Measurements from ENCODE around the gene EIPR1. TPM values are rescaled to one million over a fixed set of nuclear protein-coding genes. Genes with fewer than 3 reads are reported as not detected.

Gene EIPR1
- total RNA-seq, 1 experiment from 2014 or later, result 36.9 TPM

- Mint-ChIP-seq H3K36me3 (ENCODE audit: insufficient read depth, unreplicated experiment) (no peaks in the 10 kb centered on the region), H3K9me3 (ENCODE audit: unreplicated experiment) (no peaks in the 10 kb centered on the region), H3K4me3 (ENCODE audit: unreplicated experiment) (no peak overlapping the region), H3K27me3 (ENCODE audit: insufficient read depth, unreplicated experiment) (no peaks in the 10 kb centered on the region), H3K27ac (ENCODE audit: unreplicated experiment) (no peak overlapping the region), H3K4me1 (ENCODE audit: low read depth, unreplicated experiment) (no peaks in the 10 kb centered on the region)
- no TSS peak for BruUV-seq (replicated peaks)
- ChIA-PET POLR2A (no interaction called here), CTCF (no interaction called here)
- TF ChIP-seq CTCF (IDR thresholded peaks at IDR 0.05; ENCODE audit: insufficient read depth in 1 of 2, low read depth in 1 of 2, low read length in 1 of 2, severe bottlenecking in 1 of 2, unreplicated experiment in 1 of 2), result no peak
- H3K4me1 ChIP-seq, result no peaks in the 10 kb centered on the region
- no peaks in the 10 kb centered on the region for H3K36me3 ChIP-seq (ENCODE audit: control insufficient read depth, insufficient read depth, low read length)
- no peaks in the 10 kb centered on the region for H3K9me3 ChIP-seq
- DNase-seq, result no peak
- H3K4me3 ChIP-seq (ENCODE audit: low read depth, low read length), result no peak overlapping the region
- no peaks in the 10 kb centered on the region for H3K27me3 ChIP-seq (replicated peaks; ENCODE audit: control insufficient read depth, insufficient read depth, low read length)
- intact Hi-C loops (cut with micrococcal nuclease; ENCODE audit: unreplicated experiment), result no loop called here
These were observed 116.7 kb downstream of the EIPR1 start for GRCh38 chr2:3260959-3261358.

- Histone ChIP-seq H3K36me3 (ENCODE audit: control insufficient read depth, insufficient read depth, low read length) (no peaks in the 10 kb centered on the region; the same call in 1 of the 2 replicates), H3K9me3 (no peaks in the 10 kb centered on the region), H3K27me3 (replicated peaks; ENCODE audit: control insufficient read depth, insufficient read depth, low read length) (no peaks in the 10 kb centered on the region), H3K4me3 (ENCODE audit: low read depth, low read length) (no peak overlapping the region), H3K4me1 (no peaks in the 10 kb centered on the region)
- DNase-seq, result no peak
- Mint-ChIP-seq H3K4me3 (ENCODE audit: unreplicated experiment) (no peak overlapping the region), H3K4me1 (ENCODE audit: low read depth, unreplicated experiment) (no peaks in the 10 kb centered on the region), H3K36me3 (ENCODE audit: insufficient read depth, unreplicated experiment) (no peaks in the 10 kb centered on the region), H3K27ac (ENCODE audit: unreplicated experiment) (no peak overlapping the region), H3K27me3 (ENCODE audit: insufficient read depth, unreplicated experiment) (no peaks in the 10 kb centered on the region), H3K9me3 (ENCODE audit: unreplicated experiment) (no peaks in the 10 kb centered on the region)
- CTCF ChIA-PET, result no interaction called here
- intact Hi-C loops (cut with micrococcal nuclease; ENCODE audit: unreplicated experiment), result no loop called here
- no peak for TF ChIP-seq CTCF (IDR thresholded peaks at IDR 0.05; ENCODE audit: insufficient read depth in 1 of 2, low read depth in 1 of 2, low read length in 1 of 2, severe bottlenecking in 1 of 2, unreplicated experiment in 1 of 2)
- POLR2A ChIA-PET, result no interaction called here
- BruUV-seq (replicated peaks), result no TSS peak
These were observed 119.8 kb downstream of the EIPR1 start for GRCh38 chr2:3257826-3258225.

DNA sequence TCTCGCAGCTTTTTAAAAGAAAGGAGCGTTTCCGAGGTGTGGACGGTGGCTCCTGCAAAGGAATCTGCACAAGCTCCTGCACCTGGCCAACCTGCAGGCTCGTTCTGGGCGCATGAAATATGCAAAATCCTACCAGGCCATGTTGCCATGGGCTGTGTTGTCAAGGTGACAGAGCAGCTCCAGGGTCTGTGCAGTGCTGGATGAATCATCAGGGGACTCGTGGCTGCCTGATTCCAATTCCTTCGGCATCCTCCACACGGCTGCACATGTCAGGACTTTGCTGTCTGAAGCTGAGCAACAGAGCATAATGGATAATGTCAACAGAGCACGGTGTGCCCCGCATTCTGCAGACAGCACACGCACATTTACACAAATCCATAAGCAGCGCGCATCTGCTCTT is 120.5 kb downstream of the EIPR1 start:
- Histone ChIP-seq H3K9me3 (no peaks in the 10 kb centered on the region), H3K4me3 (ENCODE audit: low read depth, low read length) (no peak overlapping the region), H3K27me3 (replicated peaks; ENCODE audit: control insufficient read depth, insufficient read depth, low read length) (no peaks in the 10 kb centered on the region), H3K36me3 (ENCODE audit: control insufficient read depth, insufficient read depth, low read length) (no peaks in the 10 kb centered on the region; the same call in 1 of the 2 replicates), H3K4me1 (no peaks in the 10 kb centered on the region)
- no peaks in the 10 kb centered on the region for H3K27me3 Mint-ChIP-seq (ENCODE audit: insufficient read depth, unreplicated experiment)
- H3K27ac Mint-ChIP-seq (ENCODE audit: unreplicated experiment), result no peak overlapping the region
- no TSS peak for BruUV-seq (replicated peaks)
- no peaks in the 10 kb centered on the region for H3K9me3 Mint-ChIP-seq (ENCODE audit: unreplicated experiment)
- peaks cover 1% of the 10 kb centered on the region for H3K36me3 Mint-ChIP-seq (ENCODE audit: insufficient read depth, unreplicated experiment)
- intact Hi-C loops (cut with micrococcal nuclease; ENCODE audit: unreplicated experiment), result no loop called here
- no peak overlapping the region for H3K4me3 Mint-ChIP-seq (ENCODE audit: unreplicated experiment)
- DNase-seq, result no peak
- no peak for TF ChIP-seq CTCF (IDR thresholded peaks at IDR 0.05; ENCODE audit: insufficient read depth in 1 of 2, low read depth in 1 of 2, low read length in 1 of 2, severe bottlenecking in 1 of 2, unreplicated experiment in 1 of 2)
- POLR2A ChIA-PET, result no interaction called here
- CTCF ChIA-PET, result no interaction called here
- no peaks in the 10 kb centered on the region for H3K4me1 Mint-ChIP-seq (ENCODE audit: low read depth, unreplicated experiment)
